HepG2 (cell line): ENCODE results near the gene TMEM74B. TPM values are rescaled to one million over a fixed set of nuclear protein-coding genes. Genes with fewer than 3 reads are reported as not detected.

Experiments
- AFF4 ChIP-seq: sonication (generic); formaldehyde crosslinking; IDR thresholded peaks from 2 replicates; pipeline ENCODE4 v1.4.0; 2020; ENCODE audit warnings: missing genetic modification reagents
- DDIT3 ChIP-seq: sonication (generic); formaldehyde crosslinking; IDR thresholded peaks from 2 replicates; pipeline ENCODE4 v1.4.0; 2020; ENCODE audit warnings: mild to moderate bottlenecking, missing genetic modification reagents
- DNMT3B ChIP-seq: conservative IDR thresholded peaks from 2 replicates; pipeline ENCODE4 v1.6.1; 2016; ENCODE audit warnings: missing biosample characterization, control low read depth
- KIAA2018 ChIP-seq: sonication (generic); formaldehyde crosslinking; IDR thresholded peaks from 2 replicates; pipeline ENCODE4 v1.5.0; 2020; ENCODE audit warnings: mild to moderate bottlenecking, missing genetic modification reagents, borderline replicate concordance
- KLF12 ChIP-seq: sonication (generic); formaldehyde crosslinking; IDR thresholded peaks from 2 replicates; pipeline ENCODE4 v1.4.0; 2020; ENCODE audit warnings: missing genetic modification reagents, borderline replicate concordance
- MEIS2 ChIP-seq: sonication (generic); formaldehyde crosslinking; IDR thresholded peaks from 2 replicates; pipeline ENCODE4 v1.9.0; 2021; ENCODE audit warnings: mild to moderate bottlenecking, missing genetic modification reagents
- NR2F2 ChIP-seq: IDR thresholded peaks from 2 replicates; pipeline ENCODE4 v1.6.1; 2012; ENCODE audit warnings: low read depth, inconsistent platforms, borderline replicate concordance
- TIGD3 ChIP-seq: sonication (generic); formaldehyde crosslinking; IDR thresholded peaks from 2 replicates; pipeline ENCODE4 v1.5.1; 2020; ENCODE audit warnings: mild to moderate bottlenecking, missing genetic modification reagents, borderline replicate concordance
- XRCC5 ChIP-seq: fragments of 200-400 bp; formaldehyde crosslinking; optimal IDR thresholded peaks from 2 replicates; pipeline ENCODE3; 2017; ENCODE audit warnings: mild to moderate bottlenecking, low read length
- ZBTB43 ChIP-seq: sonication (generic); formaldehyde crosslinking; conservative IDR thresholded peaks from 2 replicates; pipeline ENCODE4 v1.4.0; 2020; ENCODE audit warnings: missing genetic modification reagents
- polyA plus RNA-seq, 8 experiments: library from polyadenylated mRNA; depleted of rRNA in 3 of 8; stranded (reverse) in 7 of 8; unstranded in 1 of 8; fragments of >200 nt; fragmentation: Illumina TruSeq in 4 of 8; extraction: Trizol in 4 of 8; gene quantifications; 2 replicates each; pipeline versions ENCODE4 v1.2.1 to v1.2.3, GENCODE V29; 2011 to 2016; ENCODE audit warnings: low read depth in 4 of 8, missing spikeins in 1 of 8, mixed read lengths in 1 of 8; ENCODE audit not compliant: insufficient read depth in 1 of 8
- total RNA-seq, 5 experiments: library from RNA; depleted of rRNA; stranded (reverse); fragments of >200 nt; fragmentation: Illumina TruSeq; extraction: Trizol; gene quantifications; 2 replicates each; pipeline ENCODE4 v1.2.3, GENCODE V29; 2016; ENCODE audit warnings: low read depth in 1 of 5

TMEM74B gene
- total and polyA plus RNA-seq, 2 of the 13 experiments (the other 11 are each of a cell fraction or from before 2014, with no cell fraction given), result 4.7 to 18.4 TPM

GRCh38 chr20:1150218-1150617 lies 34.6 kb downstream of the TMEM74B start (continued):
- TF ChIP-seq KIAA2018 (CRISPR knock-in tag) (no peak), DDIT3 (no peak), NR2F2 (no peak), KLF12 (CRISPR knock-in tag) (no peak), DNMT3B (CRISPR knock-in tag) (no peak), ZBTB43 (CRISPR knock-in tag) (peak; percentile 97), AFF4 (CRISPR knock-in tag) (no peak), XRCC5 (no peak), MEIS2 (CRISPR knock-in tag) (no peak), TIGD3 (CRISPR knock-in tag) (no peak)
